ENCODE data around the gene FA2H. TPM values are rescaled to one million over a fixed set of nuclear protein-coding genes. Genes with fewer than 3 reads are reported as not detected.

FA2H gene
- total and polyA plus RNA-seq, 2 of the 13 experiments (the other 11 are each of a cell fraction or from before 2014, with no cell fraction given) = 0.20 TPM; not detected in 1

DNA sequence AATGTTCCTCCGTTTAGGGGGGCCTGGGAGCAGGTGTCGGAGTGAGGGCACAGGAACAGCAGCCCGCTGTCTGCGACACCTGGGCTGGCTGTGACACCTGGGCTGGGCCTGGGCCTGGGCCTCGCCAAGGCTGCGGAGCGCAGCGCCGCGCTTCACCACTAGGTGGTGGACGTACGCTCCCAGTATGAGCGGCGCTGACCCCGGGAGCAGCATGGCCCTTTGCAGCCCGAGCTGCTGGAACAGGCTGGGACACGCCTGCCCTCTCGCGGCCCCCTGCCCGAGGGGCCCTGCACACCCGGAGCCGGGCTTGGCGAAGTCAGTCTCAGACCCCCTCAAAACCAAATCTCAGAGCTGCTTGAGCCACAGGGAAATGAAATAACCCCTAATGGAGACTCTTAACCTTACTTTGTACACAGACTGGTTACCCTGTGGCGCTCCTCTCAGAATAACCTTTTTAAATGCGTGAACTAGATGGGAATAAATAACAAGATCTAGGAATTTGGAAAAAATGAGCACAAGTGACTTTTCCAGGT, 38.6 kb upstream of the FA2H start (continued):
- TF ChIP-seq, protein P1, sequence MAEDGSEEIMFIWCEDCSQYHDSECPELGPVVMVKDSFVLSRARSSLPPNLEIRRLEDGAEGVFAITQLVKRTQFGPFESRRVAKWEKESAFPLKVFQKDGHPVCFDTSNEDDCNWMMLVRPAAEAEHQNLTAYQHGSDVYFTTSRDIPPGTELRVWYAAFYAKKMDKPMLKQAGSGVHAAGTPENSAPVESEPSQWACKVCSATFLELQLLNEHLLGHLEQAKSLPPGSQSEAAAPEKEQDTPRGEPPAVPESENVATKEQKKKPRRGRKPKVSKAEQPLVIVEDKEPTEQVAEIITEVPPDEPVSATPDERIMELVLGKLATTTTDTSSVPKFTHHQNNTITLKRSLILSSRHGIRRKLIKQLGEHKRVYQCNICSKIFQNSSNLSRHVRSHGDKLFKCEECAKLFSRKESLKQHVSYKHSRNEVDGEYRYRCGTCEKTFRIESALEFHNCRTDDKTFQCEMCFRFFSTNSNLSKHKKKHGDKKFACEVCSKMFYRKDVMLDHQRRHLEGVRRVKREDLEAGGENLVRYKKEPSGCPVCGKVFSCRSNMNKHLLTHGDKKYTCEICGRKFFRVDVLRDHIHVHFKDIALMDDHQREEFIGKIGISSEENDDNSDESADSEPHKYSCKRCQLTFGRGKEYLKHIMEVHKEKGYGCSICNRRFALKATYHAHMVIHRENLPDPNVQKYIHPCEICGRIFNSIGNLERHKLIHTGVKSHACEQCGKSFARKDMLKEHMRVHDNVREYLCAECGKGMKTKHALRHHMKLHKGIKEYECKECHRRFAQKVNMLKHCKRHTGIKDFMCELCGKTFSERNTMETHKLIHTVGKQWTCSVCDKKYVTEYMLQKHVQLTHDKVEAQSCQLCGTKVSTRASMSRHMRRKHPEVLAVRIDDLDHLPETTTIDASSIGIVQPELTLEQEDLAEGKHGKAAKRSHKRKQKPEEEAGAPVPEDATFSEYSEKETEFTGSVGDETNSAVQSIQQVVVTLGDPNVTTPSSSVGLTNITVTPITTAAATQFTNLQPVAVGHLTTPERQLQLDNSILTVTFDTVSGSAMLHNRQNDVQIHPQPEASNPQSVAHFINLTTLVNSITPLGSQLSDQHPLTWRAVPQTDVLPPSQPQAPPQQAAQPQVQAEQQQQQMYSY (CRISPR knock-in tag; IDR thresholded peaks at IDR 0.05) = no peak
- TF ChIP-seq ZNF292 (CRISPR knock-in tag; IDR thresholded peaks at IDR 0.05; ENCODE audit: borderline replicate concordance, low read depth) (peak; percentile 88; the same call in 1 of the 2 replicates), ZC3H13 (CRISPR knock-in tag; IDR thresholded peaks at IDR 0.05) (no peak), KDM2A (CRISPR knock-in tag; IDR thresholded peaks at IDR 0.05; ENCODE audit: borderline replicate concordance, low read depth) (peak; percentile 95), IKZF1 (IDR thresholded peaks at IDR 0.05) (no peak), ZNF350 (CRISPR knock-in tag; IDR thresholded peaks at IDR 0.05; ENCODE audit: borderline replicate concordance, low read depth) (peak; percentile 90), ZNF841 (CRISPR knock-in tag; IDR thresholded peaks at IDR 0.05; ENCODE audit: borderline replicate concordance) (no peak), ZNF577 (CRISPR knock-in tag; IDR thresholded peaks at IDR 0.05; ENCODE audit: borderline replicate concordance, low read depth) (no peak), IRF2 (CRISPR knock-in tag; IDR thresholded peaks at IDR 0.05) (peak; percentile 83), ELF4 (CRISPR knock-in tag; IDR thresholded peaks at IDR 0.05; ENCODE audit: borderline replicate concordance) (no peak), ZNF614 (CRISPR knock-in tag; IDR thresholded peaks at IDR 0.05; ENCODE audit: borderline replicate concordance) (peak; percentile 80; the same call in 1 of the 2 replicates), ZBTB21 (CRISPR knock-in tag; IDR thresholded peaks at IDR 0.05) (no peak), NFE2L2 (IDR thresholded peaks at IDR 0.05; ENCODE audit: low read length) (no peak), KDM1A (CRISPR knock-in tag; IDR thresholded peaks at IDR 0.05) (no peak), ZNF143 (CRISPR knock-in tag; IDR thresholded peaks at IDR 0.05) (peak; percentile 50; the same call in 1 of the 2 replicates)
- TF ChIP-seq, protein P2, sequence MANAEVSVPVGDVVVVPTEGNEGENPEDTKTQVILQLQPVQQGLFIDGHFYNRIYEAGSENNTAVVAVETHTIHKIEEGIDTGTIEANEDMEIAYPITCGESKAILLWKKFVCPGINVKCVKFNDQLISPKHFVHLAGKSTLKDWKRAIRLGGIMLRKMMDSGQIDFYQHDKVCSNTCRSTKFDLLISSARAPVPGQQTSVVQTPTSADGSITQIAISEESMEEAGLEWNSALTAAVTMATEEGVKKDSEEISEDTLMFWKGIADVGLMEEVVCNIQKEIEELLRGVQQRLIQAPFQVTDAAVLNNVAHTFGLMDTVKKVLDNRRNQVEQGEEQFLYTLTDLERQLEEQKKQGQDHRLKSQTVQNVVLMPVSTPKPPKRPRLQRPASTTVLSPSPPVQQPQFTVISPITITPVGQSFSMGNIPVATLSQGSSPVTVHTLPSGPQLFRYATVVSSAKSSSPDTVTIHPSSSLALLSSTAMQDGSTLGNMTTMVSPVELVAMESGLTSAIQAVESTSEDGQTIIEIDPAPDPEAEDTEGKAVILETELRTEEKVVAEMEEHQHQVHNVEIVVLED (CRISPR knock-in tag; IDR thresholded peaks at IDR 0.05; ENCODE audit: borderline replicate concordance) = peak; percentile 51; the same call in 1 of the 2 replicates
- TF ChIP-seq, protein P3, sequence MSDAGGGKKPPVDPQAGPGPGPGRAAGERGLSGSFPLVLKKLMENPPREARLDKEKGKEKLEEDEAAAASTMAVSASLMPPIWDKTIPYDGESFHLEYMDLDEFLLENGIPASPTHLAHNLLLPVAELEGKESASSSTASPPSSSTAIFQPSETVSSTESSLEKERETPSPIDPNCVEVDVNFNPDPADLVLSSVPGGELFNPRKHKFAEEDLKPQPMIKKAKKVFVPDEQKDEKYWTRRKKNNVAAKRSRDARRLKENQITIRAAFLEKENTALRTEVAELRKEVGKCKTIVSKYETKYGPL (CRISPR knock-in tag; IDR thresholded peaks at IDR 0.05) = no peak
- TF ChIP-seq, protein P4, sequence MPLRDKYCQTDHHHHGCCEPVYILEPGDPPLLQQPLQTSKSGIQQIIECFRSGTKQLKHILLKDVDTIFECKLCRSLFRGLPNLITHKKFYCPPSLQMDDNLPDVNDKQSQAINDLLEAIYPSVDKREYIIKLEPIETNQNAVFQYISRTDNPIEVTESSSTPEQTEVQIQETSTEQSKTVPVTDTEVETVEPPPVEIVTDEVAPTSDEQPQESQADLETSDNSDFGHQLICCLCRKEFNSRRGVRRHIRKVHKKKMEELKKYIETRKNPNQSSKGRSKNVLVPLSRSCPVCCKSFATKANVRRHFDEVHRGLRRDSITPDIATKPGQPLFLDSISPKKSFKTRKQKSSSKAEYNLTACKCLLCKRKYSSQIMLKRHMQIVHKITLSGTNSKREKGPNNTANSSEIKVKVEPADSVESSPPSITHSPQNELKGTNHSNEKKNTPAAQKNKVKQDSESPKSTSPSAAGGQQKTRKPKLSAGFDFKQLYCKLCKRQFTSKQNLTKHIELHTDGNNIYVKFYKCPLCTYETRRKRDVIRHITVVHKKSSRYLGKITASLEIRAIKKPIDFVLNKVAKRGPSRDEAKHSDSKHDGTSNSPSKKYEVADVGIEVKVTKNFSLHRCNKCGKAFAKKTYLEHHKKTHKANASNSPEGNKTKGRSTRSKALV (CRISPR knock-in tag; IDR thresholded peaks at IDR 0.05) = 0 out of 2 replicates have a peak, but pooled peaks have one; percentile 67
- TF ChIP-seq, protein P5, sequence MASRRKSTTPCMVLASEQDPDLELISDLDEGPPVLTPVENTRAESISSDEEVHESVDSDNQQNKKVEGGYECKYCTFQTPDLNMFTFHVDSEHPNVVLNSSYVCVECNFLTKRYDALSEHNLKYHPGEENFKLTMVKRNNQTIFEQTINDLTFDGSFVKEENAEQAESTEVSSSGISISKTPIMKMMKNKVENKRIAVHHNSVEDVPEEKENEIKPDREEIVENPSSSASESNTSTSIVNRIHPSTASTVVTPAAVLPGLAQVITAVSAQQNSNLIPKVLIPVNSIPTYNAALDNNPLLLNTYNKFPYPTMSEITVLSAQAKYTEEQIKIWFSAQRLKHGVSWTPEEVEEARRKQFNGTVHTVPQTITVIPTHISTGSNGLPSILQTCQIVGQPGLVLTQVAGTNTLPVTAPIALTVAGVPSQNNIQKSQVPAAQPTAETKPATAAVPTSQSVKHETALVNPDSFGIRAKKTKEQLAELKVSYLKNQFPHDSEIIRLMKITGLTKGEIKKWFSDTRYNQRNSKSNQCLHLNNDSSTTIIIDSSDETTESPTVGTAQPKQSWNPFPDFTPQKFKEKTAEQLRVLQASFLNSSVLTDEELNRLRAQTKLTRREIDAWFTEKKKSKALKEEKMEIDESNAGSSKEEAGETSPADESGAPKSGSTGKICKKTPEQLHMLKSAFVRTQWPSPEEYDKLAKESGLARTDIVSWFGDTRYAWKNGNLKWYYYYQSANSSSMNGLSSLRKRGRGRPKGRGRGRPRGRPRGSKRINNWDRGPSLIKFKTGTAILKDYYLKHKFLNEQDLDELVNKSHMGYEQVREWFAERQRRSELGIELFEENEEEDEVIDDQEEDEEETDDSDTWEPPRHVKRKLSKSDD (CRISPR knock-in tag; IDR thresholded peaks at IDR 0.05; ENCODE audit: low read depth) = peak; percentile 33; the same call in 1 of the 2 replicates
